DLD1 (cell line): ENCODE results near the gene LRRC75B.
"Not testable (repeated sequence)": the region's sequence is repeated elsewhere in the genome, so short reads cannot be mapped to it uniquely, and the experiment has no call there.

Experiments
- in situ Hi-C: cut with HindIII; loops from 2 replicates; pipeline ENCODE4 v1.10.0; 2017; ENCODE audit warnings: low sequenced_read_pairs

Gene LRRC75B

DNA sequence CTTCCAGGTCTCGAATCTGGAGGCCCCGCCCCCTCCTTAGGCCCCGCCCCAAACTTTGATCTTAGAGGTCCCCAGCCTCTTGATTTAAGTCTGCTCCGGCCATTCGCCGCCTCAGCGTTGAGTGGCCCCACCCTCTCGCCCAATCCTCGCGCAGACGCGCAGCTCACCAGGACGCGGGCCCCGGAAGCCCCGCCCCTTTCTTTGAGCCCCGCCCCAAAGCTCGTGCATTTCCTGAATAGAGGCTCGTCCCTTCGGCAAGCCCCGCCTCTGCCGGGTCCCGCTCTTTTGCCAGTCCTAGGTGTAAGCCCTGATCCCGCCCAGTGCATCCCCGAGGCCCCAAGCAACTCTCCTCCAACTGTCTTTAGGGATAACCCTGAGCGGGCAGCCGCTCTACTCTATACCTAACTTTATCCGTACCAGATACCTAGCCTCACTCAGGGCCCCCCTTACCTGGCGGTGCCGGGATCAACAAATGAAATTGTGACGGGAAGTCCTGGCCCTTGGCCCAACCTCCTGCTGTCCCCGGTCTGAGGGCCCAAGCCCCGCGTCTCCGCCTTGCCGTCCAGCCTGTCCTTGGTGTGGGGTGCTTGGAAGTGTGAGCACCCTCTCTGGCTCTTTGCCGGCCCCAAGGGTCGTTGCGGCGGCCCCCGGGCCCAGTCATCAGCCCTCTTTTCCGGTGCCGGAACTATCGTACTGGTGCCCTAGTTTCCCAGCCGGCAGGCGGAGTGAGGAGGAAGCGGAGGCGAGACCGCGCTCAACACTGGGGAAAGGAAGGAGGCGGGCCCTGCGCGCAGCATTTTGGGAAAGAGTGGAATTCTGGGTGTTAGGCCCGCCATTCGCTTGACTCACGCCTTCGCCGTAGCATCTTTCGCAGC lies 37.5 kb downstream of the LRRC75B start, which contains the start of gene SNRPD3:
Gene SNRPD3 (plus strand): TSS at position 835 of the 875 bp plus-strand sequence. CDS start 1,676 bp downstream, outside the sequence.
- in situ Hi-C loops = no loop called here

DNA sequence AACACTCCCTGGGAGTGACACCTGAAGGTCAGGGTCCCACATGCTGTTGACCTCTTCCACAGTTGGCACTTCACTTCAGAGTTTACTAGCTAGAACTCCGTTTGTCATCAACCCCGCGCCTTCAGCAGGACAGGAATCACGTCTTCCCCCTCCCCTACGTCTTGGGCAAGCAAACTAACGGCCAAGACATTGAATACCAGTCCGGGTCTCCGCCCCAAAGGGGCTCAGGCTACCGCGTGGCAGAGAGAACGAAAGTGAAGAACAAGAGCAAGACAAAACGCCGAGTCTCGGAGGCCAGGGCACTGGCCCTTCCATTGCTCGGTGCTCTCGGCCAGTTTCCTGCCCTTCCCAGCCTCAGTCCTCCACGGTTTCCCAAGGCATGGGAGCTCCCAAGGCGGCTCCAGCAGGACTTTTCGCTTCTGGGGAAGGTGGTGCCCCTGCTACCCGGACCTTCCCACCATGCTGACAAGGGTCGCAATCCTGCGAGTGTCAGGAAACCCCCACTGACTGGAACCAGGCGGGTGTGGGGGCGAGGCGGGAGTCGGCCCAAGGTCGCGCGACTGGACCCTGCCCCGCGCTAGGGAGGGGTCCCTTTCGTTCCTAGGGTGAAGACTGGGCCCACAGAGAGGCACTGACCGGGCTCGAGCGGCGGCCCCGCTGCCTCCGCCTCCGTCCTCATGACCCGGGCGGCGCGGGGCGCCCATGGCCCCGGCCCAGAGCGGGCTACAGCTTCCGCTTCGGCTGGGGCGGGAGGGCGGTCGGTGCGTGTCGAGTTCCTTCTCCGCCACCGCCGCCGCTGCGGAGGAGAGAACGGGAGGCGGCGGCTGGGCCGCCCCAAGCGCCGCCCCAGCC lies 38.3 kb downstream of the LRRC75B start, which contains the start of gene GUCD1:
Gene GUCD1 (minus strand): TSS at position 826 of the 852 bp plus-strand sequence. CDS start 147 bp downstream, at position 679.
- in situ Hi-C loops = no loop called here

DNA sequence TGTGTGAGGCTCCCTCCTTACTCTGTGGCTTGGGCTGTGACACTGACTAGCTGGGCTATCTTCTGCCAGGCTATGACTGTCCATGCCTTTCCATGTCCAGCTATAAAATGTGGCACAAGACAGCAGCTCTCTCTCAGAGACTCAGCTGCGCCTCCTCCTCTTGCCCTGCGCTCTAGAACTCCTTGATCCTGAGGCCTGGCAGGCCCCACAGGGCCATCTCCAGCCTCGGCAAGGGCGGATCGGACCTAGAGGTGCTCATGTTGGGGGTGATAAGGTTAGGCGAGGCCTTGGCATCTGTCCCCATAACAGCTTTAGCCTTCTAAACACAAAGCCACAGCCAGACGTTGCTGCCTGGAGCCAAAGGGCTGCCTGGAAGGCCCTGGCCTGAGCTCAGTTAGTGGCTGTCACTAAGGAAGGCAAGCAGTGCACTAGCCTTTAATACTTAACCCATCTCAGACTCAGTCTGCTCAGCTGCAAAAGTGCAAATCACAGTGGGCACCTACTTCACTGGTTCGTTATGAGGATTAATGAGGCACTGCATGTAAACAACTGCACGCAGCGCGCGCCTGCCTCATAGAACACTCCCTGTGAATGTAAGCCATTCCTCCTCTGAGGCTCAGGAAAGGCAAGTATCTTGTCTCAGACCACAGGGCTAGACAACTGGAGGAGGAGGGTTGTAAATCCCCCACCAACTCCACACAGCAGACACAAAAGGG lies 39.1 kb downstream of the LRRC75B start:
- in situ Hi-C loops = no loop called here

DNA sequence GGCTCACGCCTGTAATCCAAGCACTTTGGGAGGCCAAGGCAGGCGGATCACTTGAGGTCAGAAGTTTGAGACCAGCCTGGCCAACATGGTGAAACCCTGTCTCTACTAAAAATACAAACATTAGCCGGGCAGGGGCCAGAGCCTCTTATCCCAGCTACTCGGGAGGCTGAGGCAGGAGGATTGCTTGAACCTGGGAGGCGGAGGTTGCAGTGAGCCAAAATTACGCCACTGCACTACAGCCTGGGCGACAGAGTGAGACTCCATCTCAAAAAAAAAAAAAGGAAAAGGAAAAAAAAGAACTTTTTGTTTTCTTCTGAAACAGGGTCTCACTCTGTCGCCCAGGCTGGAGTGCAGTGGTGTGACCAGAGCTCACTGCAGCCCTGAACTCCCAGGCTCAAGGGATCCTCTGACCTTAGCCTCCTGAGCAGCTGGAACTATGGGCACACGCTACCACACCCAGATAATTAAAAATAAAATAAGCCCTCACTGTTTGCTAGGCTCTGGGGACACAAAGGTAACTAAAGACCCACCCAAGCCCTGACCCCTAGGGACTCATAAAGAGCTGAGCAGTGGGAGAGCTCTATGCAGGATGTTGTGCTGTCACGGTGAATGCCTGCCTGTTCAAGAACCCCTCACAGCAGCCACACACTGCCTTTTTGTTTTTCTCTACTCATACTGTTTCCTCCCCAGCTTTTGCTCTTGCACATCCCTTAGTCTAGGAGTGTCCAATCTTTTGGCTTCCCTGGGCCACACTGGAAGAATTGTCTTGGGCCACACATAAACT lies 40.2 kb downstream of the LRRC75B start:
- in situ Hi-C loops = not testable (repeated sequence)

DNA sequence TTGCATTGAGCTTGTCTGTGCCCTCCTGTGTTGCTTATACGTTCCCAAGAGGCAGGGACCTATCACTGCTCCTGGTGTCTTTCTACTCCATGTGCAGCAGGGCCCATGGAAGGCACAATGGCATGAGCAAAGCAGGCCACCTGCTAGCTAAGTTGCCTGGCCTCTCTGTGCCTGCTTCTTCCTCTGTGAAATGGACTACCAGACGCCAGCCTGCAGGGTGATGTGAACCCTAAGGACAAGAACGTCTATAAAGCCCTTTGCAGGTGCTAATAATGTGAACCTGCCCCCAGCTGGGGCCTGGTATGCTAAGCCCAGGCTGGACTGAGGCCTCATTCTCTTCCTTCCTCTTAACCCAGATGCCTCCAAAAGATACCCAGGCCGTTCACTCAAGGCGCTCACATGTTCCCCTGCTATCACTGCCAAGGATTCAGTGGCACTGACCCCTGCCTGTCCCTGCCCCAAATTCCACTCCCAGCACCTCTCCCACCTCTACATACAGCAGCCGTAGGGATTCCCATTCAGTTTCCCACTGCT lies 41.9 kb downstream of the LRRC75B start:
- in situ Hi-C loops = no loop called here

DNA sequence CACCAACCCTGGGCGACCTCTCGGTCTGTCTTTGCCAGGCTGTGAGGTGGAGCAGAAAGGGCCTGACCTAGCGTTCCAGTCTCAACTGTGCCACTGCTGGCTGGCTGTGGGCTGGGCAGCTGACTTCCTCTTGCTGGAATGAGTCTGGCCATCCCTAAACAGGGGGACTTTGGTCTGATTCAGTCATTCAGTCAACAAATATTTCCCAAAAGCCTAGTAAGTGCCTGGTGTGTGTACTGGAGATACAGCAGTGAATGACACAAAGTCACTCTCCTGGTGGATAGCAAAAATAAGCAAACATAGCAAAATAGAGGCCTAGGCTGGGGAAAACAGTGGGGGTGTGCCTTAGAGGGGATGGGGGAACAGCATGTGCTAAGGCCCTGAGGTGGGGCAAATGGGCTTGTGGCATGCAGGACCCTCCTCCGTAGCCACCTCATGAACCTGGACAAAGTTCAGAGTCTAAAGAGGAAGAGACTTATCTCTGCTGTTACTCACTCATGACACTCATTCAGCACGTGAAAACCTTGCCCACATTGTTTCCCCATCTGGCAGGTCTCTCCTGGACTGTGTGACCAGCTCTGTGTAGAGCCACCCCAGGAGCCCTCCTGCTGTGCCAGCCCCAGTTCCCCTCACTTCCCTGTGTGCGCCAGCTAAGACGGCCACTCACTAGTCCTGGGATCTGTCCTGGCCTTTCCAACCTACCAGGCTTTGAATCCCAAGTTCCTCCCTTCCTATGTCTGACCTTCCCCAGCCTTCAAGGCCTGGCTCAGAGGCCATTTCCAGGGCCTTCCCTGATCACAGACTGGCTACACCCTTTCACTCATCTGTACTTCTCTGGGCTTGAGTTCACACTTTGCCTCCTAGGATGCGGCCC lies 42.6 kb downstream of the LRRC75B start:
- in situ Hi-C loops = no loop called here

DNA sequence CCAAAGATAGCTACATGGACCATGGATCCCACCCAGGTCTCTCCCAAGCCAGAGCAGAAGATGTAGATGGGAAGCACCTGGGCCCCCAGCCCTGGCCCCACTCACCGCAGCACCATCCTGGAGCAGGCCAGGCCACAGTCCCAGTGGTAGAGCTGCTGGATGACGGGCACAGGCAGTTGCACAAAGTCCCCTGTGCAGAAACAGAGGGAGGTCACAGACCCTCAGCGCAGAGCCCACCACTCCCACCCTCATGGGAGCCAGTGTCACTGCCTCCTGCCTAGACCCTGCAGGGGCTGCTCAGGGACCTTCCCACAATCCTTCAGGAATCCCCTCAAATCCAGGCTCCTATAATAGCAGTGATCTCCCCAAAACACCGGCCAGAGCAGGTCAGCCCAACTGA lies 44.1 kb downstream of the LRRC75B start:
- in situ Hi-C loops = no loop called here

DNA sequence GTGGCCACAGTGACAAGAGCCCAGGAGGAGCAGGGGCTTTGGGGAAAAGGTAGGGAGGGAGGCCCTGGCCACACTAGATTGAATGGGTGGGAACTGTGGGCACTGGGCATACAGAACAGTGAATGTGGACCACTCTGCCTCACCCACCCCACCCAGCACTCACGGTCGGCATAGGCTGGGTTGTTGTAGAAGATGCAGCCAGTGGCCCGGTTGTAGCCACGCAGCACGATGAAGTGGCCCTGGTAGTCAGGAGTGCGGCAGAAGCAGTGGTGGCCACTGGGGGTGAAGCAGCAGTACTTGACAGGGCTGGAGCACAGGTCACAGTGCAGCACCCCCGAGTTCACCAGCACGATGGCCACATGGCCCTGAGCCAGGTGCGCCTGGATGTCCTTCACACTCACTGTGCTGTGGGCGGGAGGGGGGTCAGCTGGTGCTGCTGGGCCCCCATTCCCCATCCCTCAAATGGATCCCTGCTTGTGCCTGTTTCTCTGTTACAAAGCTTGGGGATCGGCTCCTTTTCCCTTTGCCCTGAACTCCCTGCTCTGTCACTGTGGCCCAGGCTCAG lies 49.1 kb downstream of the LRRC75B start:
- in situ Hi-C loops = no loop called here

DNA sequence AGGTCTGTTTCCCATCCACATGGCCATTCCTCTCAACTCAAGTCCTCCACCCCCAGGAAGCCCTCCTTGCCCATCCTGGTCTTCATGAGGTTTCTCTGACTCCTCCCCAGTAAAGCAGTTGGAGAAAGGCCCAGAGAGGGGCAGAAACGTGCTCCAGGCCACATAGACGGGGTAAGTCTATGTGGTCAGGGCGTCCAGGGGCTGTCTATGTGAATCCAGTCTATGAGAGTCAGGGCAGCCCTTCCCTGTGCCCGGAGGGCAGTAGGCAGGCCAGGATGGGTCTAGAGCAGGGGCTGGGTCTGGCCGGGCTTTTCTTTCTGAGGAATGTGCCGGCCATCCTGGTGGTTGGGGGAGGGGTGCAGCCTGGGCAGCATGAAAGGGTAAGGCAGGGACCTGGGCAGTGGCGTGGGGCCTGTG lies 49.7 kb downstream of the LRRC75B start:
- in situ Hi-C loops = no loop called here

DNA sequence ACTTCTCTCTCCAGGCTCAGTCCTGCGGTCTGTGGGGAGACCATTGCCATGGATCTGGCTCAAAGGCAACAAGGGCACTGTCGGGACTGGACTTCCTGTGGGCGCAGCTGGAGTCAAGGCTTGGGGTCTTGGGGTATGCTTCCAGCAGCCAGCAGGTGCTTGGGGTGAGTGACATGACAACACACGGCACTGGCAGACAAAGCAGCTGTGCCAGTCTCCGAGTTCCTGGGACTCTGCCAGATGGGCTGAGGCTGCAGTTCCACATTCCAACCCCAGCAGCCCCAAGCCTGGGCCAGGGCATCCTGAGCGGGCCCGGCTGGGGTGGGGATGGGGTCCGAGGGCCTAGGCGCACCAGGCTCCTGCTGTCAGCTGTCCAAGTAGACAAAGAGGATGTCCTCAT lies 50.2 kb downstream of the LRRC75B start:
- in situ Hi-C loops = no loop called here

DNA sequence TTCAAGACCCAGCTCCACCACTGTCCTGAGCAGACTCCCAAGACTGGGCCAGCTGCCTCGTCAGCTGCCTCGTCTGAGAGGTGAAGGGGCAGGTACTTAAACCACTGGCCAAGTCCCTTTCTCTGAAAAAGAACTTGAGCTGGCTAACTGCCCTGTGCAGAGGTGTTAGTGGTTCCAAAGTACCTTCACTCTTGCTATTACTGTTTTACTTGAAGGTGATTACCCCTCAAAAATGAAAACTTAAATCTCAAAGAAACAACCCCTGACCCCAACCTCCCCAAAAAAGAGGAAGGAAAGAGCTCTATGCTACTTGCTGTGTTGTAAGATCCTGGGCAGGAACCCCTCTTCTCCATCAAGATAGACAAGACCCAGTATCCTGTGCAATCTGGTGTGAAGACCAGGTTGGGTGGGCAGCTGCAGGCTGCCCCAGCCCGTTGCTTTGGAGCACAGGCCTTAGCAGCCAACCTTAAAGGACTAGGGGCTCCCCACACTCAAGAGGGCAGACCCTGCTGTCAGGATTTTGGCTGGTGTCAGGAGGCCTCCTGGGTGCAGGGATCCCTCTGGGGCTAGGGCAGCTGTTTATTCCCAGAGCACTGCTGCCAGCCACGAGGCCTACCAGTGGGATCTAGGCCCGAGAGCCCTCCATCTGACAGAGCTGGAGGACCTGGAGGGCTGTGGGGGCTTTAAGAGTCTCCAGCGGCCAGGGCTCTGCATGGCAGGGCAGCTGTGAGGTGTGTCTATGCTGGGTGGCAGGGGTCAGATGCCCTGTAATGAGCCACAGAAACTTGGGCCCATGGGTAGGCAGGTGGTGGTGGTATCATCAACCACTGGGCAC lies 51.0 kb downstream of the LRRC75B start:
- in situ Hi-C loops = no loop called here

DNA sequence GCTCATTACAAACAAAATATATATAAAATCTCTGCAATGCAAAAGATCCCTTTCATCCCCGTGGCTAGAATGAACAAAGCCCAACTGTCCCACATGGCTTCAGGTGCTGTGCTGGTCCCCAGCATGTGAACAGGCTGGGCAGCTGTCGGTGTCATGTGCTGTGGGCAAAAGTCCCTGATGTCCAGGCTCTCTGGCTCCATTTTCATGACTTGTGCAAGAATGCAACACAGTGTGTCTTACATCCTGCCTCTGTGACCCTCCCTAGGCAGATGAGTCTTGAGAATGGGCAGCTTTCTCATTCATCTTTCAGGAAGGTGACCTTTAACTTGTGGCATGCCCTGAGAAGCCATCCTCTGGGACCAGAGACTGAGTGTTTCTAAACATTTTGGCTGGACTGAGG lies 52.4 kb downstream of the LRRC75B start:
- in situ Hi-C loops = no loop called here

DNA sequence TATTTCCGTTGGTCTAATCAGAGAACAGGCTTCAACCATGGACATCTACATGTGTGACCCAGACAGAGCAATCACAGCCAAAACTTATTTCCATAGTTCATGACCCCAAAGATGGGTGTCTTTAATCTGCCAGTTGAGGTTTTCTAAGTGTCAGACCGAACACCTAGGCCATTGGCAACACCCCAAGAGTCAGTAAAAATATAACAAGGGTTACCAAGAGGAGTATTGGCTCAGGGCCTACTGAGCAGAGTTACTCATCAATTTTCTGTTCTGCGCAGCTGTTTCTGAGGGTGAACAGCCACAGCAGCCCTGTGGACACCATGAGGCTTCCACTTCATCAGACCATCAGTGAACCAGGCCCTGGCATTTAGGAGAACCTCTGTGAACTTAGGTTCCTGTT lies 56.8 kb downstream of the LRRC75B start:
- in situ Hi-C loops = no loop called here
